ENCODE data around the gene VSIR. TPM values are rescaled to one million over a fixed set of nuclear protein-coding genes. Genes with fewer than 3 reads are reported as not detected.

VSIR gene
- total and polyA plus RNA-seq, 10 of the 15 experiments (the other 5 are each of a cell fraction or from before 2014, with no cell fraction given) = 0.19 to 12.5 (median 6.7) TPM

DNA sequence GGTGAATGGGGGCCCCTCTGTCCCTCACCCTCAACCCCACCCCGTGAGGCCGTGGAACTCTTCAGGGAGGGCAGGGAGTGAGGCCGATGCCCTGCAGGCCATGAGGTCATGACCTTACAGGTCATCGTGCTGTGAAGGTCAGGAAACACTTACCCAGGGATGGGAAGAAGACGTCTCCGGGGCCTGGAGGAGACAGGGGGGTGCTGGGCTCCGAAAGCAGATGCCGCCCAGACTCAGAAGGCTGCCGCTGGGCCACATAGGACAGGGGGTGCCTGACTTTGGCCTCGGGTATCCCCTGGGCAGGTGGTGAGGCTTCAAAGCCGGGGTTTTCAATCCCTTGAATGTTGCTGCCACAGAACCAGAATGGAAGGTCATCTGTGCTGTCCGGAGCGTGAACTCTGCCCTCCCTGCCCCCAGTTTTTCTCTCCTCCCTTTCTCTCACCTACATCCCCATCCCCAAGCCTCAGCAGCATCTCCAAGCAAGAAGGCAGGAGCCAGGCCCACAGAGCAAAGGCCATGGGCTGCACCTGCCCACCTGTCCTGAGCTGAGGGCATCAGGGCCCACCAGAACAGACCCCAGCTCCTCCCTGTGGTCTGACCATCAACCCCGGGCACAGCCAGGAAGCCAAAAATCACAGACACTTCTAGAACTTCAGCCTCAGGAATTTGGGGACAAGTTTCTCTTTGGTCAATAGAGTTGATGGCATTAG is 21.6 kb downstream of the VSIR start (continued):
- no peak for TF ChIP-seq MEF2B (IDR thresholded peaks at IDR 0.05; ENCODE audit: partially characterized antibody, poor library complexity, severe bottlenecking)
- no peak for TF ChIP-seq SIX5 (IDR thresholded peaks at IDR 0.05; ENCODE audit: low read depth, low read length, severe bottlenecking)
- no peak for TF ChIP-seq DPF2 (IDR thresholded peaks at IDR 0.05)
- no peak for TF ChIP-seq SPI1 (IDR thresholded peaks at IDR 0.05; ENCODE audit: borderline replicate concordance, insufficient read depth, low read depth, low read length)
- no peak for TF ChIP-seq HCFC1 (IDR thresholded peaks at IDR 0.05; ENCODE audit: low read length)

DNA sequence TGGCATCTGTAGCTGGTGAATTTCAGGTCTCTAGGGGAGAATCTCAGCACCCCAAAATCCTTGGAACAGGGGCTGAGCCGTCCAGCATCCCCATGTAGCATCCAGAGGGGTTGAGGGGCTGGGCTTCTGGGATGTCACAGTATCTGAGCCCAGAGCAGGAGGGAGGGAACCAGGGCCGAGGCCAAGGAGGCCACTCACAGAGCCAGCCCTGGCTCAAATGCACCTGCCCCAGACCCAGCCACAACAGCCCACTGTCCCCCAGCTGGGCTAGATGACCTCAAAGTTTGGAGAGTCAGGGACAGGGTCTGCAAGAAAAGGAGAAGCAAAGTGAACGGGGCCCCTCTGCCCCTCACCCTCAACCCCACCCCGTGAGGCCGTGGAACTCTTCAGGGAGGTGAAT is 22.3 kb downstream of the VSIR start:
- no TSS peak for BruUV-seq (replicated peaks)
- FAIRE-seq = no peak
- no peaks in the 10 kb centered on the region for H4K20me1 ChIP-seq (ENCODE audit: control insufficient read depth, insufficient read depth)
- H3K79me2 ChIP-seq (ENCODE audit: control insufficient read depth, insufficient read depth, low read length) = no peaks in the 10 kb centered on the region
- in situ Hi-C loops (cut with MboI) (no loop called here), intact Hi-C loops (cut with micrococcal nuclease; ENCODE audit: unreplicated experiment) (no loop called here)
- H3K27me3 ChIP-seq (replicated peaks in 1 of 2; ENCODE audit: control insufficient read depth in 2 of 2, insufficient read depth in 2 of 2, low read length in 1 of 2) = no peaks in the 10 kb centered on the region; a peak in 1 of 4 replicates
- H3K27ac ChIP-seq (ENCODE audit: control insufficient read depth, insufficient read depth) = no peak overlapping the region
- ChIA-PET SMC1A (ENCODE audit: uncharacterized antibody, unreplicated experiment) (no interaction called here), POLR2A (interaction anchor here (0.5 kb wide), 1 partner anchor 36 kb away, joined by 3 read pairs; no protein-coding TSS in a partner anchor), RAD21 (ENCODE audit: unreplicated experiment) (interaction anchor here (1.3 kb wide), 1 partner anchor 17 kb away, joined by 3 read pairs; no protein-coding TSS in a partner anchor), CTCF (no interaction called here)
- TF ChIP-seq JUND (IDR thresholded peaks at IDR 0.05; ENCODE audit: low read depth, low read length) = no peak
- TF ChIP-seq HDAC2 (IDR thresholded peaks at IDR 0.05) = no peak
- 75% methylated on average over 2 of the region's 5 CpGs for WGBS (ENCODE audit: insufficient coverage, insufficient replicate concordance, low lambda C conversion rate, missing lambda C conversion rate)
- H3K4me1 ChIP-seq (ENCODE audit: control insufficient read depth, insufficient read depth, low read length) = peaks cover 56% of the 10 kb centered on the region
- no peak for DNase-seq (ENCODE audit: low read depth, low spot score)
- no peaks in the 10 kb centered on the region for H3K9me3 ChIP-seq (replicated peaks; ENCODE audit: control insufficient read depth, insufficient read depth, low read length)
- no peak overlapping the region for H3K4me3 ChIP-seq
- no peak for ATAC-seq
- no peak overlapping the region for H2AFZ ChIP-seq (ENCODE audit: control insufficient read depth, low read depth, low read length)
- no peak overlapping the region for H3K4me2 ChIP-seq (ENCODE audit: control insufficient read depth, insufficient read depth)
- H3K36me3 ChIP-seq (ENCODE audit: control insufficient read depth in 2 of 2, insufficient read depth in 2 of 2, low read length in 1 of 2) = peaks cover 0 to 2% of the 10 kb centered on the region in 2 experiments; a peak in 1 of 4 replicates
- H3K9ac ChIP-seq (ENCODE audit: control insufficient read depth, insufficient read depth, low read length) = no peak overlapping the region
